Activated CD8-positive, alpha-beta memory T cell treated with anti-CD3 and anti-CD28 coated beads, Interleukin-2, amount 50 U/mL, for 4 hours (primary cell): Measurements from ENCODE around the gene PPP2R5C.
"Not testable (repeated sequence)": the region's sequence is repeated elsewhere in the genome, so short reads cannot be mapped to it uniquely, and the experiment has no call there.

ENCODE experiments used
- DNase-seq: peaks from one replicate; pipeline ENCODE4 v3.0.0-alpha.2; 2020

PPP2R5C gene

DNA sequence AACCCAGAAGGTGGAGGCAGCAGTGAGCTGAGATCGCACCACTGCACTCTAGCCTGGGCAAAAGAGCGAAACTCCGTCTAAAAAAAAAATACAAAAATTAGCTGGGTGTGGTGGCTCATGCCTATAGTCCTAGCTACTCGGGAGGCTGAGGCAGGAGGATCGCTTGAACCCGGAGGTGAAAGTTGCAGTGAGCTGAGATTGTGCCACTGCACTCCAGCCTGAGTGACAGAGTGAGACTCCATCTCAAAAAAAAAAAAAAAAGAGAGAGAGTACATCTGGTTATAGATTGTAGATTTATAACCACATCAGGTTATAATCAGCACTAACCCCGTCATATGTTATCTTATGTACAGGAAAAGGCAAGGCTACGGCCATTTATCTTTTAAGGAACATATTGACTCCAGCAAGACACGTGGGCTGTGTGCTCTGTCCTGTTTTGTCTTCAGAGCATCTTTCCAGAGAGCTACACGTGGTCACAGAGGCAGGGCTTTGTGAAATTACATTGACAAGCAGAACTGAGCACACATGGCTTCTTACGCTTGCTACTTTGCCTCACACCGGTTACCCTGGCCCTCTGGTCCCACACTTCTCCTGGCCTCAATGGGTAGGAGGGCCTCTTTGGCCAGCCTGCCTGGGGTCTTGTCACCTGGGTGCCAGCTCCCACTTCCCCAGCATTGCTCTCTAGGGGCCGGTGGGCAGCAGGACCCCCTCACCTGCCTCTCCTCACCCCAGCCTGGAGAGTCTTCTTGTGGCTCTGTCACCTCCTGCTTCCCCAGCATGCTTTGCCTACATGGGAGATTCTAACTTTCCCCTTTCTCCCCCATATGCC, 196.1 kb downstream of the PPP2R5C start:
- no peak for DNase-seq

DNA sequence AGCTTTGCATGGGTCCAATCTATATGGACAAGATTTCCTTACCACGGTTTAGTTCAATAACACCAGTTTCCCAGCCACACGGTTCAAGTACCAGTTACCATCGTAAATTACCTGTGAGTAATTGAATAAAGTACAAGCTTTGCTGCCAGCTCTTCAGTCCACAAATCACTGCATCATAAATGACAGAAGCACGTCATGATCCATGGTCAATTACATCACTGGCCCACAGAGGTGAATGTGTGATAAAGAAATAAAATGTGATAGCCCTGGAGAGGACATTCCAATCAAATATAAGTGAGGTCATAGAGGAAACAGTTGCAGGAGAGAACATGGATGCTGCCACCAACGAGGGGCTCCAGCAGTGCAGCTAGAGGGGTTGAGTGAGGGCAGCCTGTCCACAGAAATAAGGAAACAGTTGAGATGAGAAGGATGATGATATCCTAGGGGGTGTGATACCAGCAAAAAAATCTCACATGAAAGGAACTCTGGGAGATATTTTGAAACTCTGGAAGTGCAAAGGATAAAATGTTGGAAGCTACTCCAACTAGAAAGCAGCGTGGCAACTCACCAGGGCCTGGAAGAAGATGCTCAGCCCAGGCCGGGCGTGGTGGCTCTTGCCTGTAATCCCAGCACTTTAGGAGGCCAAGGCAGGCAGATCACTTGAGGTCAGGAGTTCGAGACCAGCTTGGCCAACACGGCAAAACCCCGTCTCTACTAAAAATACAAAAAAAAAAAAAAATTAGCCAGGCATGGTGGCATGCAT, 197.1 kb downstream of the PPP2R5C start:
- DNase-seq, result no peak

DNA sequence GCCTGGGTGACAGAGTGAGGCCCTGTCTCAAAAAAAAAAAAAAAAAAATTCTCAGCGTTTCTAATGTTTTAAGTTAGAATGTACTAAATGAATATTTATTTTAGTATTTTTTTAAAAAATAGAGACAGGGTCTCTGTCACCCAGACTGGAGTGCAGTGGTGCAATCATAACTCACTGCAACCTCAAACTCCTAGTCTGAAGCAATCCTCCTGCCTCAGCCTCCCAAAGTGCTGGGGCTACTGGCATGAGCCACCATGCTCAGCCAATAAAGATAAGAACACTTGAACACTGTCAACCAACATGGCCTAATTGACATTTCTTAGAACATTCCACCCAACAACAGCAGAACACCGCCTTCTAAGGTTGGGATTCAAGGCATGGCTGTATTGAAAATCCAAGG, 197.8 kb downstream of the PPP2R5C start:
- no peak for DNase-seq

DNA sequence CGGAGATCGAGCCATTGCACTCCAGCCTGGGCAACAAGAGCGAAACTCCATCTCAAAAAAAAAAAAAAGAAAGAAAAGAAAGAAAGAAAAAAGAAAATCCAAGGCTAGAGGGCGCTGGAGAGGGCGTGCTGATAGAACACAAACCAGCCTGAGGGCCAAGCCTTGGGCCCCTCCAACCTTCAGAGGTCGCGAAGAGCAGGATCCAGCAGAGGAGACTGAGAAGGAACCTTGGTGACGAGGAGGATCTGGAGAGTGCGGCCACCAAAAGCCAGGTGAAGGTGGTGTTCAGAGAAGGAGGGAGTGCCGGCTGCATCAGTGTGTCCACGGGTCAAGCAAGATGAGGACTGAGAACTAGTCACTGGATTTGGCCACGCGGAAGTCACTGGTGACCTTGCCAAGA, 198.7 kb downstream of the PPP2R5C start:
- no peak for DNase-seq

DNA sequence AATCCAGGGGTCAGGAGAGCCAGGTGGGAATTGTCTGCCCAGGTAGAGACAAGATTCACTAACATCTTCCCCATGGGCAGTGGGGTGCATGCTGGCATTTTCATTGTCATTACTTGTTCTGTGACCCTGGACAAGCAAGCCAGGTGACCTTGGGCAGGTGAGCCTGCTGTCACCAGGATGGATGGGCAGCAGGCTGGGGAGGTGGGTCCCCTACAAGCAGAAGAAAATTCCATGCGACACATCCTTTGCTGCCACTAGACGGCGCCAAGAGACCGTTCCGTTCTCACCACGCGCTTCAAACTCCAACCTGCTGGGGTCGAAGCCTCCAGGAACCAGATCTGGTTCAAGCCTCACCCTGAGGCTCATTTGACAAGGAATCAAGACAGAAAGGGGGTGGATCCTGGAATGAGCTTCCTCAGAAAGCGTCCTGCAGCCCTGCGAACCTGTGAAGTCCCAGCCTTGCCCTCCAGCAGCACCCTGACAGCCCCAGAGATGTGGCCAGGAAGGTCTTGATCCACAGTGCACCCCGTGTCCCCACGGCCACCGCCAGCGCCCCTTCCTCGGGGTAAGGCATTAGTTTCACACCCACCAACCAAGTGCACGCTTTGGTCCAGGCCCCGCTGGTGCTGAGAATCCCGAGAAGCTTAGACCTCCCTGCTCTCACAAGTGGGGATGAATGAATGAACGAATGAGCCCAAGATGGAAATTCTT, 199.7 kb downstream of the PPP2R5C start:
- DNase-seq, result peak; percentile 74

DNA sequence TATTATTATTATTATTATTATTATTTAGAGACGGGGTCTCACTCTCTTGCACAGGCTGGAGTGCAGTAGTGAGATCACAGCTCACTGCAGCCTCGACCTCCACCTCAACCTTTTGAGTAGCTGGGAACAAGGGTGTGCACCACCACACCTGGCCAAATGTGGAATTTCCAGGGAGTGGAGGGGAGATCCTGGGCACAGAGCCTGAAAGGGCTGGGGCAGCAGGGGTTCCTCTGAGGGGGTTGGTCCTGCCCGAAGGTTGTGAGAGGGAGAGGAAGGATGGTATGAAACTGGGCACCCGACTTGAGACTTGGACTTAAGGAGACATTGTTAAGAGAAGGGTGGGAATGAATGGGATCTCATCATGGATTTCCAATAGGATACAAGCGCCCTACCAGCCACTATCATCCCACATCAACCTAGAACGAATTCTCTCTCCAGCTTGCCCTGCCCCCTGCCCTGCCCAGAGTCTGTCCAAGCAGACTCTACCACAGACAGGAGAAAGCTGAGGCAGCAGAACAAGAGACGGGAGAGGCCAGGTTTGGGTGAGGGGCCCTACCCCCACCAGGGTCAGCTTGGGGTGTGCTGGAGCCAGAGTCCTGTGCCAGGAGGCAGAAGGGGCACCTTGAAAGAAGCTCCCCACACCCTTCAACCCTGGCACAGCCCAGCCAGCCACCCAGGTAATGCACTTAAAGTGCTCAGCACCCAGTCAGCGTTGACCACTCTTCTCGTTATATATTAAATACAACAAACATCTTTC, 200.4 kb downstream of the PPP2R5C start:
- DNase-seq, result no peak

DNA sequence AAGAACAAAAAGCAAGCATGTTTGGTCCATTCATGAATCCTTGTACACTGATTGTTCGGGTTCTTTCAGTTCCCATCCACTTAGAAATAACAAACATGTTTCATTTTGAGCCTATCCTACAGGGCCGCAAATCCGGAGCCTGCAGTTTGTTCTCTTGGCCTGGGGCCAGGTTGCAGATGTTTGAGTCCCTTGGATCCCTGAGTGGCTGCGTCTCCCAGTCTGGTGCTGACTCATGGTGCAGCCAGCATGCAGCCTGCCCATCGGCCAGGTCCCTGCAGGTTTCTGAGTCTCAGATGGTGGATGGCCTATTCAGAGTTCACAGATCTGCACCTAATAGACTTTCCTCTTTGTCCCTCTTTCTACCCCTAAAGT, 201.0 kb downstream of the PPP2R5C start:
- no peak for DNase-seq

DNA sequence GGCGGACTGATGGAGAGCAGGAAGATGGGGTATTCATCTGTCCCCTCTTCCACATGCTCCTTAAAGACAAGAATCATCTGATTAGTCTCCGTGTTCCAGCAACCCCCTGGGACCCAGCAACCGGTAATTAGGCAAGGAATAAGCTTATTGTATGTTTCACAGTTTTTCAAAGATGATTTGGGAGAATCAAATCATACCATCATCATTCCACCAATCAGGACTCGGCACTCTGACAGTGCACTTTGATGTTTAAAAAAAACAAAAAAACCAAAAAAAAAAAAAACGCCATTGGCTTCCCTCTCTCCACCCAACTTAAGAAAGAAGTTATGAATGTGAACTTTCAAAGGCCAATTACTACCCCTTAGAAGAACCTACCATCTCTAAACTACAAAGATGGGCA, 201.5 kb downstream of the PPP2R5C start:
- DNase-seq, result no peak

DNA sequence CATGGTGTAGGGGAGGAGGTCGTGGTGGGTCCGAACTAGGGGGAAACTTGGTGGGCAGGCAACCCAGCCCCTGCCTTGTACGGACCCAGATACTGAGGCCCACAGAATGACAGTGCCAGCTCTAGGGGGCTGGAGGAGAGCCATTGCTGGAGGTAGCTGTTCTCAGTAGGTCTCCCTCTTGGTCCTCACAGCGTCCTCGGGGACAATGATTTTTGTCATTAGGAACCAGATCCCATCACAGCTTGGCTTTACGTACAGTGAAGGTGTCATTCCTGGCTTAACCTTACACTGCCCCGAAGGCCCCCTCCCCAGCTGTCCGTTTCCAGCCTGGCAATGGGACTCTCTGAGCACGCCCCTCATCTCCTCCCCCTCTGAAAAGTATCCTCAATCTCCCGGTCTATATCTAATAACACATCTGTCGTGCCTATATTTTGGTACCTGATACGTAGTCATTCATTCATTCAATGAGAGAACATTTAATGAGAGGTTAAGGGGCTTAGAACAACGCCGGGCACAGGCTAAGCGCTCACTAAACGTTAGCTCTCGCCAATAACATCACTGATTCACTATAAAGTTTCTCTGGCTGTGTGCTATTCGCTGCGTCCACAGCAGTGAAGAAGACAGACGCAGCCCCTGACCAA, 202.3 kb downstream of the PPP2R5C start:
- DNase-seq, result no peak

DNA sequence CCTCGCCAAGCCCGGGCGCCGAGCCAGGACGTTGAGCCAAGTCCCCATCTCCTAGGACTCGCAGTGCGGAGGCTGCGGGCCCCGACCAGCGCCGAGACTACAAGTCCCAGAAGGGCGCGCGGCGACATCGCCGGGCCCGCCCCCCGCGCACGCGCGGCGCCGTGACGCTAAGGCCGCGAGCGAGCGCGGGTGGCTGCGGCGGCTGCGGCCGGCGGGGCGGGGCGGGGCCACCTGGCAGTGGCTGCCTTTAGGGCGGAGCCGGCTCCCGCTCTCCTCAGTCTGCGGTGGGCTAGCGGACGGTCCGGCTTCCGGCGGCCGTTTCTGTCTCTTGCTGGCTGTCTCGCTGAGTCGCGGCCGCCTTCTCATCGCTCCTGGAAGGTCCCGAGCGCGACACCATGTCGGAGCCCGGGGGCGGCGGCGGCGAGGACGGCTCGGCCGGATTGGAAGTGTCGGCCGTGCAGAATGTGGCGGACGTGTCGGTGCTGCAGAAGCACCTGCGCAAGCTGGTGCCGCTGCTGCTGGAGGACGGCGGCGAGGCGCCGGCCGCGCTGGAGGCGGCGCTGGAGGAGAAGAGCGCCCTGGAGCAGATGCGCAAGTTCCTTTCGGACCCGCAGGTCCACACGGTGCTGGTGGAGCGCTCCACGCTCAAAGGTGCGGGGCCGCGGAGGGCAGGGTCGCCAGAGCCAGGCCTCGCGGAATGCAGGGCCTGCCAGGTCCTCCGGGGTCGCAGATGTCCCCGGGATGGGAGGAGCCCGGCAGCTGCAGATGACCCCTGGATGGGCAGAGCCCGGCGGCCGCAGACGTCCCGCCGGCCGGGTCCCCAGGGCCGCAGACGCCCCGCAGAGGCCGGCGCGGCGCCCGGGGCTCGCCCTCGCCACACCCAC, 203.0 kb downstream of the PPP2R5C start, which contains the start of gene DYNC1H1:
Gene DYNC1H1 (plus strand): TSS at position 277 of the 884 bp plus-strand sequence. CDS start 119 bp downstream, at position 396.
- DNase-seq, result peak; percentile 89

DNA sequence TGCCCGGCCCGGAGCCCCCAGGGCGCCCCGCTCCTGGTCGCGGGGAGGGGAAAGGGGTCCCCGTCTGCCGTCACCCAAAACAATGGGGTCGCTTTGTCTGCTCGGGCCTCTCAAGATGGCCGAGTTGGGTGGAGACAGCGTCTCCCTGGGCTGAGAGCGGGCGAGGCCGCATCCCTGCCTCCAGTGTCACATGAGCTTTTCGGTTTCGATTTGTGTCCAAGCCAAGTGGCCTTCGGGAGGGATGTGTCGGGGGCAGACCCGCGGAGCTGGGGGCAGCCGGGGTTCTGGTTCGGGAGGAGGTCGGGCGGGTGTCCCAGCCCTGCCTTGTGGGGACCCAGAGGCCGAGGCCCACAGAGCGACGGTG, 203.7 kb downstream of the PPP2R5C start:
- DNase-seq, result peak; percentile 49

DNA sequence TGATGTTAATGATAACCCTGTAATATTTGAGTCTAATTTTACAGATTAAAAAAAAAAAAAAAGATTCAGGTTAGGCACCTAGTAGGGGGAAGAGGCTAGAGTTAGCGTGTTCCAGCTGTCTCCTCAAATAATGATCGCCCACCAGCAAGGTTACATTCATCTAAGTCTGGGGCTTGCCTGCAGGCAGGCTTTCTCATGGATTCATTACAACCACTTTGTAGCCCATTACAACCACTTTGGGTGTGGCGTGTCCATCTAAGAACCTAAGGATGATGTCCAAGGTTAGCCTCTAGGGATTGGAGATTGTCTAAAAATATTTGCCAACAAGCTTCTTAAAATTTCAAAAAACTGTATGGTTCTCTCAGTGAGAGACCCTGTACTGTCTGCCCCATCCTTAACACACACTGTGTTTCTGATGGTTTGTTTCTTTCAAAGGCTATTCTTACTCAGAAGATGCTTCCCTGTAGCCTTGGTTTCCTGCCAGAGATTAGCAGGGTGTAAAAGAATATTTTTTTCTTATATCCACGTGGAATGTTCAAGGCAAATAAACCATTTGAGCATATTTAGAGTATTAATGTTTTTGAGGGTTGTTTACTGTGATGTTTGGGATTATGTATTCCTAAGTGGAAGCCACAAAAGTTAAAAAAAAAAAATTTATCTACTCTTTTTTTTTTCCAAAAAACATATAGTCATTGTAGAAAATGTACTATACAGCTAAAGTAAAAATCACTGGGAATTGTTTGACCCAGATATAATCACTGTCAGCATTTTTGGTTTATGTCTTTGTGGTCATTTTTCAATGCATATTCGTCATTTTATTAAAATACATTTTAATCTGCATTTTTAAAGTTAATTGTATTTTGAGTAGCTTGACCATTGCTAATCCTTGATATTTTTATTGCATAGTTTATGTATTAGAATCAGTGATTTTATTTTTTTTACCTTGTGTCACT, 204.5 kb downstream of the PPP2R5C start:
- no peak for DNase-seq

DNA sequence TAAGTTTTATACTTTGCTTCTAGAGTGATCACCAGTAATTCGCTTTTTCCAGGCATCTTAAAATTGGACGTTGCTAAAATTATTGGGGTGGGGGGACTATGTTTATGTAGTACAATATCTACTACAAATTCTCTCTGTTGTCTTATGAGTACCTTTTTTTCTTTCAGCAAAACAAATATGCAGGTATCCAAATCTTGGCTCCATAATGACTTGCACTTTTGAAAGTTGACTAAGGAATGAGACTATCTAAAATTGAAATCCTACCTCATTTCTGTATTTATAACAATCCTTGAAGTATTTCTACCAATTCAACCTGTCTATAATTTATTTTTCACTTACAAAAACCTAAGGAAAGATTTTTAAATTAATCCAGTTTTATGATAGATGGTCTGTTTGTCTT, 205.2 kb downstream of the PPP2R5C start:
- DNase-seq, result no peak

DNA sequence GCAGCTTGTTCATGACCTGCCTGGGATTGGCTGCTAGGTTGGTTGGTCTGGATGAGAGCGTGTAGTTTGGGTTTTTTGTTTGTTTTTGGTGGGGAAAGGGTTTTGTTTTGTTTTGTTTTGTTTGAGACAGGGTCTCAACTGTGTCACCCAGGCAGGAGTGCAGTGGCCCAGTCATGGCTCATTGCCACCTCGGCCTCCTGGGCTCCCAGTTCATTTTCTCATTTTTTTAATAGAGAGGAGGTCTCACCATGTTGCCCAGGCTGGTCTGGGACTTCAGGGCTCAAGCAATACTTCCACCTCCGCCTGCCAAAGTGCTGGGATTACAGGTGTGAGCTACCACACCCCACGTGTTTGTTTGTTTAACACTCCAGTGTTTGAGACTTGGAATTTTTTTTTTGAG, 206.7 kb downstream of the PPP2R5C start:
- DNase-seq, result no peak

DNA sequence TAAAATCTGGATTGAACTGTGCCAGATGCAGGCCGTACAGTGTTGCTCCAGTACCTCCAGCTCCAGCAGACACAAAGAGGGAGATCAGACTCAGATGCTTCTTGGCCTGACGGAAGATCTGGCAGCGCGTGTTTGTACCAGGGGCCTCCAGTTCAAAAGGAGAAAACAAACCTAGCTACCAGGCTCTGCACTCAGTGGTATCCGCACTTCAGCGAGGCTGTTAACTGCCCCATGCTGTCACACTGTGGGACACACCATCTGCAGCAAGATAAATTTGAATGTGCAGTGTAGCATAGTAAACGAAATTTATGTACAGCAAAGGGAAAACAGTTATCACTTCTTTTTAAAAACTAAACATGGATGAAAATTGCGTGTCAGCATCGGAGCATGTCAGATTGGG, 208.0 kb downstream of the PPP2R5C start:
- DNase-seq, result no peak

DNA sequence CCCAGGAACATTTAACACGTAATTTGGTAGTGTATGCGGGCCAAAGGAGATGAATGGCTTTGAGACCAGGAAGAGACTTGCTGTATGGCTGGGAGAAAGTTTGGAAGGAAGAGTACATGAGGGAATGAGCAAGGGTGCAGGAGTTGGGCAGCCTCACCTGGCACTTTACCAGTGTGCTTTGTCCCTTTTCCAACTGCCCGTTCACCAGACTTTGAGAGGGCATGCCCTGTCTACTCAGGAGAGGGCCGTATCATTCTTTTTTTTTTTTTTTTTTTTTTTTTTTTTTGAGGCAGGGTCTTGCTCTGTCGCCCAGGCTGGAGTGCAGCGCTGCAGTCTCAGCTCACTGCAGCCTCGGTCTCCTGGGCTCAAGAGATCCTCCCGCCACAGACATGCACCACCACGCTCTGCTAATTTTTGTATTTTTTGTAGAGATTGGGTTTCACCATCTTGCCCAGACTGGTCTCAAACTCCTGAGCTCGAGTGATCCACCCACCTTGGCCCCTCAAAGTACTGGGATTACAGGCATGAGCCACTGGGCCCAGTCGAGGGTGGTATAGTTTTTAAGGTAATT, 209.4 kb downstream of the PPP2R5C start:
- no peak for DNase-seq

DNA sequence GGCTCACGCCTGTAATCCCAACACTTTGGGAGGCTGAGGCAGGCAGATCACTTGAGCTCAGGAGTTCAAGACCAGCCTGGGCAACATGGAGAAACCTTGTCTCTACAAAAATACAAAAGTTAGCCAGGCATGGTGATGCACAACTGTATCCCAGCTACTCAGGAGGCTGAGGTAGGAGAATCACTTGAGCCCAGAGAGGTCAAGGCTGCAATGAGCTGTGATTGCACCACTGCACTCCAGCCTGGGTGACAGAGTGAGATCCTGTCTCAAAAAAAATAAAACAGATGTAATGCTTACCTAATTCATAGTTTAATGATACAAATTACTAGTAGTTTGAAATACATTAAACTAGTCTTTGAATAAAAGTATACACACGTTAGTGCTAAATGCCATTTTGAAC, 209.9 kb downstream of the PPP2R5C start:
- not testable (repeated sequence) for DNase-seq

DNA sequence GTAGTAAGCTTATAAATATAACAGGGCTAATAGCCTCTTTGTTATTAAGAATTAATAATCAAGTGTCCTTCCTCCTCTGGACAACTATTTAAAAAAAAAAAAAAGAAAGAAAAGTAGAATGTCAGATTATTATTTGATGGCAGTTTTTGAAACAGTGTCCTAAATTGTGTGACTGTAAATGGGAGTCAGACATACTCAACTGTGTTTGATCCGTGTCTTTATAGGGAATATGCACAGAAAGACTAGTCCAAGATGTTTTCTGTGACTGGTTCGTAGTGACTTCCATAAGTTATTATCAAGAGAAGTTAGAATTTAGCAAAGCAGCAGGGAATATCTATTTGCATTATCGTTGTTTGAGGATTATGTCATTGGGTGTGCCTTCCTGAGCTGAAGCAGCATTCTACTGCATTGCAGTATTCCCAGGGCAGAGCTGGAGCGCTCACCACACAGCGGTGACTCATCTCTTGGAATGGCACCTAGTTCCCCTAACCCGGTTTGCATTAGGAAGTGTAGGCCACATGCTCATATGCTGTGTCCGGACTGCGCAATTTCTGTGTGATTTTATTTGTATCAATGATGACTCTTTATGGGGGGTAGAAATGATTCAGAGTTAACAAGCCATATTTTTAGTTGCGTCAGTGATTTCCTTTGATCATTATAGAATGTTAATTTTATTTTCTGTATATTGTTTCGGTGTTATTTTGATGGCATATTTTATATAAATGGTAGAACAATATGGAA, 210.8 kb downstream of the PPP2R5C start:
- no peak for DNase-seq

DNA sequence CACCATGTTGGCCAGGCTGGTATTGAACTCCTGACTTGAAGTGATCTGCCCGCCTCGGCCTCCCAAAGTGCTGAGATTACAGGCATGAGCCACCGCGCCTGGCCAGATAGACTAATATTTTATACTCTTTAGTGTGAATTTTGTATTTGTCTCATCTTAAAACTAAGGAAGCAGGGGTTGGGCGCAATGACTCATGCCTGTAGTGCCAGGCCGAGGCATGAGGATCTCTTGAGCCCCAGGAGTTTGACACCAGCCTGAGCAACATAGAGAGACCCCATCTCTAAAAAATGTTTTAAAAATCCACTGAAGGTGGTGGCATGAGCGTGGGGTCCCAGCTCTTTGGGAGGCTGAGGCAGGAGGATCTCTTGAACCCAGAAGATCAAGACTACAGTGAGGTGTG, 211.8 kb downstream of the PPP2R5C start:
- no peak for DNase-seq
